ENCODE data around the gene TRPC4.

The TRPC4 gene

GRCh38 chr13:37602733-37603381 lies 266.7 kb downstream of the TRPC4 start:
- peak in 1 of 2 experiments; percentile 35 for DNase-seq (ENCODE audit: low read depth in 2 of 2)

GRCh38 chr13:37601648-37602440 lies 267.7 kb downstream of the TRPC4 start:
- no peak for DNase-seq (ENCODE audit: low read depth in 2 of 2)

GRCh38 chr13:37599519-37599918 lies 270.1 kb downstream of the TRPC4 start:
- DNase-seq (ENCODE audit: low read depth in 2 of 2) = no peak

- DNase-seq (ENCODE audit: low read depth in 2 of 2) = peak in 1 of 2 experiments; percentile 32
These were observed 271.0 kb downstream of the TRPC4 start, which contains the start of gene POSTN for GRCh38 chr13:37598597-37598996. TSS of gene POSTN (minus strand) at chr13:37598768. CDS start at chr13:37598726, 42 bp downstream.

GRCh38 chr13:37597477-37598025 lies 272.0 kb downstream of the TRPC4 start:
- no peak for DNase-seq (ENCODE audit: low read depth in 2 of 2)

GRCh38 chr13:37596805-37597204 lies 272.8 kb downstream of the TRPC4 start:
- no peak for DNase-seq (ENCODE audit: low read depth in 2 of 2)

- DNase-seq (ENCODE audit: low read depth in 2 of 2) = peak in 1 of 2 experiments; percentile 18
These were observed 274.4 kb downstream of the TRPC4 start for GRCh38 chr13:37595162-37595561.

- no peak for DNase-seq (ENCODE audit: low read depth in 2 of 2)
These were observed 275.0 kb downstream of the TRPC4 start for GRCh38 chr13:37594550-37594949.

- peak in 1 of 2 experiments; percentile 20 for DNase-seq (ENCODE audit: low read depth in 2 of 2)
These were observed 280.2 kb downstream of the TRPC4 start for GRCh38 chr13:37589381-37589780.

GRCh38 chr13:37587236-37587635 lies 282.3 kb downstream of the TRPC4 start:
- no peak for DNase-seq (ENCODE audit: low read depth in 2 of 2)

Data from fibroblast of skin of left quadriceps (primary cell).